Measurements from ENCODE around the gene CENPP. TPM values are rescaled to one million over a fixed set of nuclear protein-coding genes. Genes with fewer than 3 reads are reported as not detected.
A peak's percentile ranks its signal among the peaks of the same experiment; 100 is the strongest.

CENPP gene
- total RNA-seq, 4 donors from 2014 or later, result 14.1 to 39.5 (median 19.2) TPM

DNA sequence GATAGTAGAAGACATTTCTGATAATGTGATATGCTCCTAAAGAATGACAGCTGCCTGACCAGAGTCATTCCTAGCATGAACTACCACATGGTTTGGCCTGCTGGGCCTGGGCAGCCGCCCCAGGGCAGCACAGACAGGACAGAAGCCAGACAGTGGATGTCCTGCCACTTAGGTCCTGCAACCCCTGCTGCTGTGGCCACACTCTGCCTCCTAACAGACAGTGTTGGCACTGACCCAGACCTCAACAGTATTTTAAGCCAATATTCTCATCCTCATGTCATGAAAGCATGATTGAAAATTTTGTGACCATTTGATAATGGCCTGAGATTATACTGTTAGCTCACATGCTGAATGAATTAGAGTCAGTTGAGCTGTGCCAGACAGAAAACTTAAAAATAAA is 15.8 kb downstream of the CENPP start:
- WGBS, result 100% methylated on average over 1 of the region's 1 CpG
- DNase-seq (ENCODE audit: low spot score in 2 of 2), result no peak
- no peaks in the 10 kb centered on the region for H3K9me3 ChIP-seq
- H3K27ac ChIP-seq, result no peak overlapping the region
- TF ChIP-seq POLR2AphosphoS5 (IDR thresholded peaks at IDR 0.05), result no peak
- TF ChIP-seq EP300 (IDR thresholded peaks at IDR 0.05), result no peak
- no peak for TF ChIP-seq CTCF (IDR thresholded peaks at IDR 0.05)
- no peak for TF ChIP-seq POLR2A (IDR thresholded peaks at IDR 0.05)
- no peak overlapping the region for H3K4me3 ChIP-seq
- no peaks in the 10 kb centered on the region for H3K27me3 ChIP-seq
- peaks cover 9% of the 10 kb centered on the region for H3K4me1 ChIP-seq
- H3K36me3 ChIP-seq, result peaks cover 29% of the 10 kb centered on the region

DNA sequence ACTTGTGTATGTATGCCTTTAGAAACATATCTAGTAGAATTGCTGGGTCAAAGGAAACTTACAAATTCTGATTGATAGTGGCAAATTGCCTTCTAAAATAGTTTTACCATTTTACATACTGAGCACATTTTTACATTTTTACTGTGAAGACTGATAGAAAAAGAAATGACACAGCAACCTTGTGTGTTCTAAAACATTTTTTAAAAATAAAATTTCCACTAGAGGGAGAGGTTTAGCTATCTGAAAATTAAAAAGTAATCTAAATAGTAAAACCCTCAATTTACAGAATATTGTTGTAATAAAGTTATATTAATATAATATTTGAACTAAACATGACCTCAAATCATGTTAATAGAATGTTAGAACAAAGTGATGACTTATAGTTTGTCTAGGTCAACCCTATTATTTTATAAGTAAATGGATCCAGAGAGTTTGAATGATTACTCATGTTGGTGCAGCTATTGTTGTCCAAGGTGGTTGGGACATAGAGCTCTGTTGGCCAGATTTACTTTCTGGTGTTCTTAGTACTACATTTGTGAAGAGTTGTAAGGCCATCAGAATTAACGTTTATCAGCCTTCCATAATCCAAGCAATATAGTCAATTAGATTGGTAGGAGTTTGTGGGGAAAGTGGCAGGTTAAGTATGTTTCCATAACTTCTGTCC is 17.2 kb downstream of the CENPP start:
- WGBS, result 49% methylated on average over 1 of the region's 1 CpG
- Histone ChIP-seq H3K9me3 (no peaks in the 10 kb centered on the region), H3K27ac (no peak overlapping the region), H3K4me3 (no peak overlapping the region), H3K27me3 (no peaks in the 10 kb centered on the region), H3K4me1 (peaks cover 9% of the 10 kb centered on the region), H3K36me3 (peaks cover 22% of the 10 kb centered on the region)
- no peak for DNase-seq (ENCODE audit: low spot score in 2 of 2)
- no peak for TF ChIP-seq POLR2AphosphoS5 (IDR thresholded peaks at IDR 0.05)
- no peak for TF ChIP-seq CTCF (IDR thresholded peaks at IDR 0.05)
- no peak for TF ChIP-seq POLR2A (IDR thresholded peaks at IDR 0.05)
- no peak for TF ChIP-seq EP300 (IDR thresholded peaks at IDR 0.05)

GRCh38 chr9:92345582-92345981 is 19.8 kb downstream of the CENPP start:
- H3K9me3 ChIP-seq, result no peaks in the 10 kb centered on the region
- no peak overlapping the region for H3K4me3 ChIP-seq
- H3K27ac ChIP-seq, result no peak overlapping the region
- DNase-seq (ENCODE audit: low spot score in 2 of 2), result no peak
- H3K27me3 ChIP-seq, result no peaks in the 10 kb centered on the region
- H3K36me3 ChIP-seq, result peaks cover 5% of the 10 kb centered on the region
- TF ChIP-seq POLR2A (IDR thresholded peaks at IDR 0.05), result no peak
- no peak for TF ChIP-seq CTCF (IDR thresholded peaks at IDR 0.05)
- TF ChIP-seq POLR2AphosphoS5 (IDR thresholded peaks at IDR 0.05), result no peak
- no peak for TF ChIP-seq EP300 (IDR thresholded peaks at IDR 0.05)
- H3K4me1 ChIP-seq, result peaks cover 9% of the 10 kb centered on the region

DNA sequence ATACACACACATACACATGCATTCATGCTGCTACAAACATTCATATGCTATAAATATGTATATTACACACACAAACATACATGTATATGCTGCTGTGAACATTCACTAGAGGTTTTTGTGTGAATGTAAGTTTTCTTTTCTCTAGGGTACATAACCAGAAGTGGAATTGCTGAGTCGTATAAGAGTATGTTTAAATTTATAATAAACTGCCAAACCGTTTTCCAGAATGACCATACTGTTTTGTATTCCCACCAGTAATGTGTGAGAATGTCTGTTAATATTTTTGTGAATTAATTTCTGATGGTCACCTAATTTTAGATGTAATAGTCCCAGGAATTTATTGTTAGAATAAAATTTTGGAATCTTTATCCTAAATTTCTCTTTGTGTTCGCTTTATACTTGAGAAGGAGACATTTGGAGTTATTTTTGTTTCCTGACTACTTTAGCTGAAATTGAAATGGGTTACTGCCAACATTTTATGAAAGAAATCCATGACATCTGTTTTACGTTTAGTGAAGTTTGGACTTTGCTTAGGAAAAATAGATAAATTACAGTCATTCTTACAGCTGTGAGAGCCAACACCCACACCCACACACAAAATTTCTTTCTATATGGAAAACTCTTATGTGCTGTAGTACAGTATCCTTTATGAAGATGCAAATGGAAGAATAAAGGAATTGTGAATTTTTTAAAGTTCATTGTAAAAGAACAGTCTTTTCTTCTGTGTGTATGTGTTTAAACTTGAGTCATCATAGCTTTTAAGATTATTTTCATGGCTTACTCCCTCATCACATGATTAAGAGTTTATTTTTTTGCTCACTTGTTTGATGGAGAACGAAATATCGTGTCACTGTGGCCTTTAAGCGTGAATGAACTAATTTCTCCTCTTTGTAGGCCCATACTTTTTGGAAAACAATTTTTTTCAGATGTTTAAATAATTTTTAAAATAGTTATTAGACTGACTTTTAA is 24.3 kb downstream of the CENPP start:
- DNase-seq (ENCODE audit: low spot score in 2 of 2), result no peak
- H3K36me3 ChIP-seq, result peaks cover 9% of the 10 kb centered on the region
- 58% methylated on average over 7 of the region's 7 CpGs for WGBS
- peaks cover 2% of the 10 kb centered on the region for H3K4me1 ChIP-seq
- H3K27ac ChIP-seq, result peak overlapping the region; percentile 66
- no peak overlapping the region for H3K4me3 ChIP-seq
- no peaks in the 10 kb centered on the region for H3K27me3 ChIP-seq
- no peaks in the 10 kb centered on the region for H3K9me3 ChIP-seq
- TF ChIP-seq EP300 (IDR thresholded peaks at IDR 0.05) (no peak), POLR2A (IDR thresholded peaks at IDR 0.05) (no peak), CTCF (IDR thresholded peaks at IDR 0.05) (no peak), POLR2AphosphoS5 (IDR thresholded peaks at IDR 0.05) (no peak)

DNA sequence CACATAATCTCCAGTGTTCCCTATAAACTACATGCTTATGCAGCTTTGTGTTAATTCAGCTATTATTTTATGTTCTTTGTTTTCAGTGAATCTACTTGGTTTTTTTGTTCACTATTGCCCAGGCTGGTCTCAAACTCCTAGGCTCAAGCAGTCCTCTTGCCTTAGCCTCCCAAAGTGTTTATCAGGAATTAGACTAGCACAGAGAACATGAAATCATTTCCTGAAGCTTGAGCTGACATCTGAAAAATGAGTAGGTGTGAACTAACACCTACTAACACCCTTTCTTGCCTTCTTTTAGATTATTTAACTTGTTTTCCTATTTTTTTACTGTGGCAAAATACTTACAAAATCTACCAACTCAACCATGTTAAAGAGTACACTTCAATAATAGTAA is 25.0 kb downstream of the CENPP start:
- H3K36me3 ChIP-seq, result peaks cover 9% of the 10 kb centered on the region
- peak overlapping the region; percentile 66 for H3K27ac ChIP-seq
- no peaks in the 10 kb centered on the region for H3K27me3 ChIP-seq
- H3K4me1 ChIP-seq, result peaks cover 2% of the 10 kb centered on the region
- TF ChIP-seq CTCF (IDR thresholded peaks at IDR 0.05), result no peak
- no peaks in the 10 kb centered on the region for H3K9me3 ChIP-seq
- H3K4me3 ChIP-seq, result no peak overlapping the region
- no peak for DNase-seq (ENCODE audit: low spot score in 2 of 2)

All from suprapubic skin (tissue), 4 donors.